HEK293 (cell line): Measurements from ENCODE around the gene PARD3.

Source experiments
- CTCF ChIP-seq: fragments of 450-650 bp; formaldehyde crosslinking; IDR thresholded peaks from 2 replicates; pipeline ENCODE4 v1.5.1; 2016; ENCODE audit warnings: missing biosample characterization, missing genetic modification characterization
- ZBTB17 ChIP-seq: fragments of 450-650 bp; formaldehyde crosslinking; IDR thresholded peaks from 2 replicates; pipeline ENCODE4 v1.5.1; 2016; ENCODE audit warnings: missing biosample characterization, missing genetic modification characterization
- ZNF423 ChIP-seq: fragments of 450-650 bp; formaldehyde crosslinking; IDR thresholded peaks from 2 replicates; pipeline ENCODE4 v1.5.1; 2016; ENCODE audit warnings: missing biosample characterization, missing genetic modification characterization
- ZNF76 ChIP-seq: fragments of 450-650 bp; formaldehyde crosslinking; IDR thresholded peaks from 2 replicates; pipeline ENCODE4; 2016; ENCODE audit warnings: low read depth, missing biosample characterization, missing genetic modification characterization, borderline replicate concordance
- TF ChIP-seq, protein P1 (sequence below): fragments of 450-650 bp; formaldehyde crosslinking; IDR thresholded peaks from 2 replicates; pipeline ENCODE4 v1.5.1; 2016; ENCODE audit warnings: missing biosample characterization, missing genetic modification characterization

GRCh38 chr10:34736976-34737771 lies 77.9 kb downstream of the PARD3 start:
- TF ChIP-seq CTCF (tag by site-specific recombination): no peak
- no peak for TF ChIP-seq ZBTB17 (tag by site-specific recombination)
- TF ChIP-seq, protein P1, sequence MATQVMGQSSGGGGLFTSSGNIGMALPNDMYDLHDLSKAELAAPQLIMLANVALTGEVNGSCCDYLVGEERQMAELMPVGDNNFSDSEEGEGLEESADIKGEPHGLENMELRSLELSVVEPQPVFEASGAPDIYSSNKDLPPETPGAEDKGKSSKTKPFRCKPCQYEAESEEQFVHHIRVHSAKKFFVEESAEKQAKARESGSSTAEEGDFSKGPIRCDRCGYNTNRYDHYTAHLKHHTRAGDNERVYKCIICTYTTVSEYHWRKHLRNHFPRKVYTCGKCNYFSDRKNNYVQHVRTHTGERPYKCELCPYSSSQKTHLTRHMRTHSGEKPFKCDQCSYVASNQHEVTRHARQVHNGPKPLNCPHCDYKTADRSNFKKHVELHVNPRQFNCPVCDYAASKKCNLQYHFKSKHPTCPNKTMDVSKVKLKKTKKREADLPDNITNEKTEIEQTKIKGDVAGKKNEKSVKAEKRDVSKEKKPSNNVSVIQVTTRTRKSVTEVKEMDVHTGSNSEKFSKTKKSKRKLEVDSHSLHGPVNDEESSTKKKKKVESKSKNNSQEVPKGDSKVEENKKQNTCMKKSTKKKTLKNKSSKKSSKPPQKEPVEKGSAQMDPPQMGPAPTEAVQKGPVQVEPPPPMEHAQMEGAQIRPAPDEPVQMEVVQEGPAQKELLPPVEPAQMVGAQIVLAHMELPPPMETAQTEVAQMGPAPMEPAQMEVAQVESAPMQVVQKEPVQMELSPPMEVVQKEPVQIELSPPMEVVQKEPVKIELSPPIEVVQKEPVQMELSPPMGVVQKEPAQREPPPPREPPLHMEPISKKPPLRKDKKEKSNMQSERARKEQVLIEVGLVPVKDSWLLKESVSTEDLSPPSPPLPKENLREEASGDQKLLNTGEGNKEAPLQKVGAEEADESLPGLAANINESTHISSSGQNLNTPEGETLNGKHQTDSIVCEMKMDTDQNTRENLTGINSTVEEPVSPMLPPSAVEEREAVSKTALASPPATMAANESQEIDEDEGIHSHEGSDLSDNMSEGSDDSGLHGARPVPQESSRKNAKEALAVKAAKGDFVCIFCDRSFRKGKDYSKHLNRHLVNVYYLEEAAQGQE (tag by site-specific recombination): no peak
- no peak for TF ChIP-seq ZNF76
- TF ChIP-seq ZNF423 (tag by site-specific recombination): no peak
